ENCODE results near the gene CABP2. TPM values are rescaled to one million over a fixed set of nuclear protein-coding genes. Genes with fewer than 3 reads are reported as not detected.

Gene CABP2
- total RNA-seq, 1 experiment from 2014 or later, result not detected

- H4K5ac ChIP-seq (ENCODE audit: insufficient read length, low read depth, low read length), result no peak overlapping the region
- no peak overlapping the region for H4K8ac ChIP-seq (replicated peaks; ENCODE audit: insufficient read length, low read depth, low read length)
- no peak for DNase-seq
- H3K23me2 ChIP-seq (ENCODE audit: insufficient read length, low read depth, low read length, poor library complexity, severe bottlenecking), result no peaks in the 10 kb centered on the region
- H2BK12ac ChIP-seq (ENCODE audit: insufficient read length, low read depth, low read length), result no peak overlapping the region
- H2BK120ac ChIP-seq (ENCODE audit: low read depth, low read length, poor library complexity, severe bottlenecking), result no peak overlapping the region
- Mint-ChIP-seq H3K4me1 (peaks cover 6 to 7% of the 10 kb centered on the region in 2 experiments), H3K27me3 (ENCODE audit: low read depth) (no peaks in the 10 kb centered on the region), H3K36me3 (ENCODE audit: insufficient read depth in 1 of 3, low read depth in 3 of 3) (peaks cover 4 to 32% (median 20%) of the 10 kb centered on the region in 3 experiments; a peak in 5 of 7 replicates), H3K9me3 (no peaks in the 10 kb centered on the region), H3K4me3 (no peak overlapping the region; a peak in 1 of 5 replicates), H3K27ac (no peak overlapping the region; a peak in 1 of 7 replicates)
- no peak overlapping the region for H2AFZ ChIP-seq (ENCODE audit: low read length)
- H3K9ac ChIP-seq (ENCODE audit: extremely low read depth, insufficient read length, low read length), result no peak overlapping the region
- H3K4ac ChIP-seq (ENCODE audit: low read depth, low read length), result no peak overlapping the region
- H4K91ac ChIP-seq (ENCODE audit: insufficient read length, low read depth, low read length), result no peak overlapping the region
- H3K9me3 ChIP-seq (ENCODE audit: control insufficient read depth, low read depth, low read length), result no peaks in the 10 kb centered on the region
- no peak overlapping the region for H2AK5ac ChIP-seq (ENCODE audit: insufficient read length, low read length)
- no peaks in the 10 kb centered on the region for H3K4me1 ChIP-seq (ENCODE audit: insufficient read depth, low read length)
- H3K27me3 ChIP-seq (ENCODE audit: insufficient read depth, low read length), result no peaks in the 10 kb centered on the region
- no peaks in the 10 kb centered on the region for H4K20me1 ChIP-seq (ENCODE audit: control insufficient read depth, insufficient read depth, insufficient read length)
- no peaks in the 10 kb centered on the region for H3K79me2 ChIP-seq (ENCODE audit: insufficient read depth, low read length)
- TF ChIP-seq, protein P1, sequence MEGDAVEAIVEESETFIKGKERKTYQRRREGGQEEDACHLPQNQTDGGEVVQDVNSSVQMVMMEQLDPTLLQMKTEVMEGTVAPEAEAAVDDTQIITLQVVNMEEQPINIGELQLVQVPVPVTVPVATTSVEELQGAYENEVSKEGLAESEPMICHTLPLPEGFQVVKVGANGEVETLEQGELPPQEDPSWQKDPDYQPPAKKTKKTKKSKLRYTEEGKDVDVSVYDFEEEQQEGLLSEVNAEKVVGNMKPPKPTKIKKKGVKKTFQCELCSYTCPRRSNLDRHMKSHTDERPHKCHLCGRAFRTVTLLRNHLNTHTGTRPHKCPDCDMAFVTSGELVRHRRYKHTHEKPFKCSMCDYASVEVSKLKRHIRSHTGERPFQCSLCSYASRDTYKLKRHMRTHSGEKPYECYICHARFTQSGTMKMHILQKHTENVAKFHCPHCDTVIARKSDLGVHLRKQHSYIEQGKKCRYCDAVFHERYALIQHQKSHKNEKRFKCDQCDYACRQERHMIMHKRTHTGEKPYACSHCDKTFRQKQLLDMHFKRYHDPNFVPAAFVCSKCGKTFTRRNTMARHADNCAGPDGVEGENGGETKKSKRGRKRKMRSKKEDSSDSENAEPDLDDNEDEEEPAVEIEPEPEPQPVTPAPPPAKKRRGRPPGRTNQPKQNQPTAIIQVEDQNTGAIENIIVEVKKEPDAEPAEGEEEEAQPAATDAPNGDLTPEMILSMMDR (conservative IDR thresholded peaks at IDR 0.05), result no peak
- no peak overlapping the region for H3K27ac ChIP-seq (ENCODE audit: insufficient read length, low read depth, low read length)
- H3T11ph ChIP-seq (ENCODE audit: low read length), result no peak overlapping the region
- H3K23ac ChIP-seq (ENCODE audit: insufficient read length, low read depth, low read length), result no peak overlapping the region
- H3K18ac ChIP-seq (ENCODE audit: insufficient read length, low read depth, low read length), result no peak overlapping the region
- no peak overlapping the region for H2BK15ac ChIP-seq (ENCODE audit: low read depth, low read length)
- H3K79me1 ChIP-seq (ENCODE audit: insufficient read depth, low read depth, low read length, poor library complexity, severe bottlenecking), result no peaks in the 10 kb centered on the region
- no peak overlapping the region for H3K14ac ChIP-seq (ENCODE audit: insufficient read depth, low read length)
- no peak overlapping the region for H3K56ac ChIP-seq (ENCODE audit: insufficient read length, low read depth, low read length)
- no CpG with 5 or more reads among the region's 23 CpGs for WGBS (ENCODE audit: extremely low coverage, insufficient read length, low lambda C conversion rate)
- no peak overlapping the region for H2BK5ac ChIP-seq (ENCODE audit: insufficient read length, low read length)
- no peak overlapping the region for H3K4me2 ChIP-seq (ENCODE audit: insufficient read depth, insufficient read length, low read length)
- no peak overlapping the region for H2BK20ac ChIP-seq (ENCODE audit: low read depth, low read length, poor library complexity, severe bottlenecking)
These were observed 33.1 kb downstream of the CABP2 start for GRCh38 chr11:67489885-67490726.
